ENCODE measurements around the gene UST.

Gene UST

DNA sequence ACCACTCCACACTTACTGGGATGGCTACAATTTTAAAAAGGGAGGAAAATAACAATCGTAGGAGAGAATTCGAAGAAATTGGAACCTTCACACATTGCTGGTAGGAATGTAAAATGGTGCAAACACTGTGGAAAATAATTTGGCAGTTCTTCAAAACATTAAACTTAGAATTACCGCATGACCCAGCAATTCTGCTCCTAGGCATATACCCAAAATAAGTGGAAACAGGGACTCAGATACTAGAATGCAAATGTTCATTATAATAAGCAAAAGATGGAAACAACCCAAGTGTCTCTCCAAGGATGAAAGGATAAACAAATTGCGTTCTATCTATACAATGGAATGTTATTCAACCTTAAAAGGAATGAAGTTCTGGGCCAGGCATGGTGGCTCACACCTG lies 325.2 kb downstream of the UST start:
- no peak for DNase-seq

DNA sequence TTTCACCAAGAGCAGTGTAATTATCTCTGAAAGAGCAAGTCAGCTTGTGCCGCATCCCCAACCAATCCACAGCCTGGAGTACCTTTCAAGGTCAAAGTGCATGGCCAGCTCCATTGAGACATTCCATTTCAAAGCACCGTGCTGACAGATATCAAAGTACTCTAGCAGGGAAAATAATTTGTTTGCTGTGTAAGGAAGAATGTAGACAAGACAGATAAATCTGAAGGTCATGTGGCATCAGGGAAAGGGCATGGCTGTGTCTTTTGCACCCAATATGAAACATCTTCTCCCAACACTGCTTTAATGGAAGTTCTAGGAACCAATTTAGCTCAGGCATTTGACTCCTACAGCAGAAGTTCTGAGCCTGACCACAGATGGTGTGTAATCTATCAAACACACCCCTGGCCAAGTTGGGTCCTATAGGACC lies 328.0 kb downstream of the UST start:
- no peak for DNase-seq

DNA sequence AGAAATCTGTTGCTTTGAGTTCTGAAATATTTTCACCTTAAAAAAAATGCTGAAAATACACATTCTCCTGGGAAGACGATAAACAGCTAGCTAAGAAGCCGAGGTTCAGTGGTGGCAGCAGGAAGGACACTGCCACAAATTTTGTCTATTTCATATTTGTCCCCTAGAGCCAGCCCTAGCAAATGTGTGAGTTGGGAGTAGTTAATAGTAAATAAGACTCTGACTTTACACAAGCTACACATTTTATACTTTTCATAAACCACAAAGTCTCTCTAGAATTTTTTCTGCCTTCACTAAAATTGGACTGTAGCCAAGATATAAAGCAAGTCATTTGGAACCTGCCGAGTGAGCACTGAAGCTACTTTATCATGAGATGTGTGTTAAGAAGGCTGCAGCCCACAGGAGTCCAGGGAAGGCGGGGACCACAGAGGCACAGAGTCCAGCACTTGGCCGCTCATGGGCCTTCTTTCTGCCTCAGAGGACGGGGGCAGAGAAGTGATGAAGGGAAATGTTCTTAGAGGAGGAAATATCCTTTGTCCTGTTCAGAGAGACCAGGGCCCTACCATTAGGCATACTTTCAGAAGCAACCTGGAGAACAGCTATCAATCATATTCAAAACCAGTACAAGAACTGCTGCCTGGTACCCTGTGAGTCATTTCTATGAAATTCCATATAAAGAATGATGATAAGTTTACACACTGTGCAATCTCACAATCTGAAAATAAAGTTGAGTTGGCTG lies 329.0 kb downstream of the UST start:
- no peak for DNase-seq

DNA sequence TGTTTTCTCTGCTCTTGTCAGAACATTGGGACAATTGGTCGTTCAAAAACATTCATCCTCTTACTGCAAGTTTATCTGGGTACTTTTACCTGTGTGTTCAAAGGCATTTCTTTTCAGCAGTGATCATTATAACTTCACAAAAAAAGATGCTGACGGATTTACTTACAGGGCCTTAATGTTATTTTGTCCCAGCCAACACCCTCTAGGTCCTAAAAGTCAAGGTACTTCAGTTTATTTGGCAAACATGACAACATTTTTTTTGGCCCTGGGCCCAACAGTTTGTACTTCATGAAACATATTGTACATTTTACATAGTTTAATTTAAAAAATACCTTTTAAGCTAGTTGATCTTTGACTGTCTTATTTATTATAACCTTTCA lies 329.5 kb downstream of the UST start:
- no peak for DNase-seq

DNA sequence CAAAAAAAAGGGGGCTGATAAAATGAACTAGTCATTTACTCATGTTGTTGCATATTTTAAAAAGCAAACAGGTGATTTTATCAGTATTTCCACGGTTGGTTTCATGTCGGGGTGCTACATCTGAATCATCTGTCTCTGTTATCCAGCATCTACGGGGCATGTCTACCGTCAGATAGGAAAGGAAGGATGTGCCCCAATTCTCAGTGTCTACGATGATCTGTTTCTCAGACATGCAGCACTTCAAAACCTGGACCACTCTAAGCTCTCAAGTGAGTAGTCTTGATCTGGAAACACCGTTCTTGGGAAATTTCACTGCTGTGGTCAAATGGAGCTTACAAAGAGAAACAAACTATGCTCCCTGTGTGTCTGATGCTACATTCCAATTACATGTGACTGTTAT lies 330.4 kb downstream of the UST start:
- peak in 1 of 2 donors; percentile 28 for DNase-seq

DNA sequence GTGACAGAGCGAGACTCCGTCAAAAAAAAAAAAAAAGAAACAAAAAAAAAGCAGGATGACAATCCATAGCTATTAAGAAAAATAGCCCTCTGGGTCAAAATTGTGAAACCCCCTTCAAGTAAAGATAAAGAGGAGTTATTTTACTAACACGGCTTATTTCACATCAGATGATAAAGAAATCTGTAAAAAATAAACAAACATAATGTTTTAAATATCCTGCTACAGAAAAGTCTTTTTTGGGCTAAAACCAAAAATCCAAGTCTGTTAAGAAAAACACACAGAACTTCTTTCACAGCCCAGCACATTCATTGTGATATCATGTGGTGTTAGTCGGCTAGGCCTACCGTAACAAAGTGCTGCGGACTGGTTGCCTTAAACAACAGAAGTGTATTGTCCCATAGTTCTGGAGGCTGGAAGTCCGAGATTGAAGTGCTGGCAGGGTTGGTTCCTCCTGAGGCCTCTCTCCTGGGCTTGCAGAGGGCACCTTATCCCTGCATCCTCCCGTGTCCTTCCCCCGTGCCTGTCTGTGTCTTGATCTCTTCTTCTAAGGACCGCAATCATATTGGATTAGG lies 331.5 kb downstream of the UST start:
- DNase-seq: no peak

DNA sequence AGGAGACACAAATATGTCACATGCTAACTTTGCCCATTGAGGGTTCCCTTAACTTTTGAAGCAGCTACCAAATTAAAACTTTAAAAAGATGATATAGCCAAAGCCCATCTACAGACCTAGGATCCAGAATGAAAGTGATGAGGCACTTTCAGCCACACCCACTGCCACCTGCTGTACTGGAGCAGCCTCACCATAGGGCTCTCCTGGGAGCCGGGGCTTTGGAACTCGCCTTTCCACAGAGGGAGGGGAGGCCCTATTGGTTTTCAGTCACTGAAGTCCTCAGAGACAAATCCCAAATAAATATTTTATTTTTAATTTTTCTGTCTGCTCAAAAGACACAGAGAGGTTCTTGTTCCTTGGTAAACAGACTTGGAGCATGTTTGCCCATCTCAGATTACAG lies 332.6 kb downstream of the UST start:
- DNase-seq: no peak

DNA sequence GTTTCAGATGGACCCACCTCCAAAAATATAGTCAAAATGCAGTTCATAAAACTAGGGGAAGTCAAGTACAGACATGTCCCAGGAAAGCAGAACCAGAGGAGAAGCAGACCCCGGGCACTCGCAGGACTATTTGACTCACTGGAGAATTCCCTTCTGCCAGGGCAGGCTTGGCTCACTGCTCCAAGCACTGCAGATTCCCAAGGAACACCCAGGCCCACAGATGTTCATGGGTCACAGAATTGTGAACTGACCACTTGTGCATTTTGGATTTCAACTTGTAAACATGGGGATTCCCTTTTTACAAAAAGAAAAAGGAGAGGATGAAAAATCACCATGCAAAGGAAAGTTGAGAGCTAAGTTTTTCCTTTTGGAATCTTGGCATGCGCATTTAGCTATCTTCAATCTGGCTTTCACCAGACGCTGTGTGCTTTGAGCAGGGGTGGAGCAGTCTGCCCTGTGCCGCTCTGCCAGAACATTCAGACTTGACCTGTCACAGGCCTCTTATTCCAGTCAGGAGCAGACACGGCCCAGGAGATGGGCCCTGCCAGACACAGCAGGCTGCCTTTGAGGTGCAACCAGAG lies 333.2 kb downstream of the UST start:
- peak; percentile 63 to 81 for DNase-seq

DNA sequence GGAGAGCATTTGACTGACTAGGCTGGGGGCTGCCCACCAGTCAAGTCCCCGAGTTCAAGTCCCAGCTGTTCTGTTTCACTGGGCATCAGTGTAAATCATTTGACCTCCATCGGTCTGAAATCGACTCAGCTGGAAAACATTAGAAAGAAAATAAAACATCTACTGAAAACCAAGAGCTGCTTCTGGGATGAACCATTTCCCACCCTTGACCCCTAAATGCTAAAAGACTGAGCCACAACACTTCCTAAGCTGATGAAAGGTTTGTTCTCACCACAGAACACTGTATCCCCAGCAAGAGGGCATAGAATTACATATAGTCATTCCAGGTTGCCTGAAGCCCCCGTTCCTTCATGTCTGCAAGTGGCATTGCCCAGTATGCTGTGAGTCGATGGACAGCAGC lies 333.7 kb downstream of the UST start:
- no peak for DNase-seq

DNA sequence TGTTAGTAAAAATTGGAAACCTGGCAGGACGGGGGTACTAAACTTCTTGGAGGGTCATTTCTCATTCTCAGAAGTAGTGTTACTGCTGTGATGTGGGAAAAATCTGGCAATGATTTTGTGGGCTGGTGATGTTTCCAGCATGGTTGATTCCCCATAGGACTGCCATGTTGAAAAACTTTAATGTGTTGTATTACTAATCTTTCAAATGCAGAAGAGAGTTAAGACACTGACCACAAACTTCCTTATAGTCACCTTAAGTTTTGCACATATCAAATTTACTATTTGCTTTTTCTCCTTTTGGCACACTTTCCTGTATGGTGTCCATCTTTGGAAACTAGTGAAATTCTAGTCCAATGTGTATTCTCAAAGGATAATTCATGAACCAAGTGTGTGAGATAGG lies 334.5 kb downstream of the UST start:
- DNase-seq: peak in 1 of 2 donors; percentile 36

DNA sequence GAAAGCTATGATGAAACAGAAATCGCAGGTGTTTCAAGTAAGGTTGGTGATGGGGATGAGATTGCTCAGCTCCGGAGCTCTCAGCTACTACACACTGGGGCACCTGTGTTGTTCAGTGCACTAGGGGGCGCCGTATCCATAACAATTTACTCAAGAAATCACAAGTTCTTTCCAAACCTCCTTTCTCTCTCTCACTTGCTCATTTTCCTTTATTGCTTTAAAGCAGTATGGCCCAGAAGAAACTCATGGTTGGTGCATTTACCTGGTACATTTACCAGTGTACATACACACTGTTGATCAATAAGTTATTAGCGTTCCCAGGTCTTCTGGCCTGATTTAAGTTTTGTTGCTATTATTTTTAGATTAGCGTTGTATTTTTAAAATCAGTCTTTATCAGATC lies 335.5 kb downstream of the UST start:
- peak; percentile 43 to 80 for DNase-seq

DNA sequence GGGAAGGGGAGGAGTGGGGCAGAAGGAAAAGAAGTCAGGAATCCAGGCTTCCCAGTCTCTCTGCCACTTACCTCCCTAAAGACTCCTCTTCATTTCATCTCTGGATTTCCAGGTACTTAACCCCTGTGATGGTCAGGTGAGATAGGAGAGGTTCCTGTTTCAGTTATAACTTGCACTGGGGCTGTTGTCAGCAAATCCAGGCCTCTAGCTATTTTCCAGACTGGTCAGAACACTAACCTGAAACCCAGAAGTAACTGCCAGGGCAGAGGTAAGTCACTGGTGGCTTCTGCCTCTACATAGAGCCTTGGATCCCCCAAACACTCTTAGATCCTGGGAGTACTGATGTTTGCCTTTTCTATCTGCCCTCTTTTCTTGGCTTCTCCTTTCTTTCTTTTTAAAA lies 337.2 kb downstream of the UST start:
- no peak for DNase-seq

DNA sequence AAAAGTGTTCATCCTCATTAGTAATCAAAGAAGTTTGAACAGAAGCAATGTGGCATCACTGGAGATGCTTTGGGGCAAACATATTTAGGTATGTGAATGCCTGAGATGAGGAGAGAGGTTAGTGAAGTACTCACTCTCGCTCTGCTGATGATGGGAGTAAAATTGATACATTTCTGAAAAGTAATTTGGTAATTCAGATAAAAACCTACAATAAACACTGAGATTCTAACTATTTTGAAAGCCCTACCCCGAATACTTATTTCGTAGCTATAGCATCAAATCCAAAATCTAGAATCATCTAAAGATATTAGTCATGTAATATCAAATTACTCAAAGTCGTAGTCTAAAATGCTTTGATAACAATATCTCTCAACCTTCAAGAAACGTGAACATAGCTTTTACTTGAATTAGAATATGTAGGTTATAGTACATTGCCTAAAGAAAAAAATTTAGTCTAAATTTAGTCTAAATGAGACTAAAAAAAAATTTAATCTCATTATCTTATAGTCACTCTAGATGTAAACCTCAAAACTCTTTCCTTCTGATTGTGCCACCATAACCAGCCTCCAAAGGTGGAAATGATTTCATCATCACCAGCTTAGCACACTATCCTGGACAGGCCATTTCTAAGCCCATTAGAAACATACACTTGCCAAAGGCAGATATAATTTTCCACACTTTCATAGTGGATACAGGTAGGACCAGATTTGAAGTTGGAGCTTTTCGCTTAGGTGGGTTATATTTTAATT lies 338.2 kb downstream of the UST start:
- DNase-seq: no peak

DNA sequence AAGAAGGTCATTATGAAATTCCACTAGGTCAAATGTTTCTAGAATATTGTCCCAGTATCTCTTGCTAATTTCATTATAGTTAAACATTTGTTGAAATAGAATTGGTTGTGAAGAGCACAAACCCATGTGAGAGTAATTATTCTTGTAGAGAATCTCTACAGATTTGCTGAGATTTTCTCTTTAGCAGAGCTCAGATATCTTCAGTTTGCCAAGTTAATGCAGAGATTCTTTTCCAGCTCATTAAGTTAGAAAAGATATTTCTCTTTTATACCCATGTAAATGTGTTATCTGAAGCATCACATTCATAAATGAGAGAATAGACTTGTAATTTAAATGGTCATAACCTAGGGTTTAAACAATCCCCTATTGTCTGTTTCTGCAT lies 338.7 kb downstream of the UST start:
- DNase-seq: no peak

DNA sequence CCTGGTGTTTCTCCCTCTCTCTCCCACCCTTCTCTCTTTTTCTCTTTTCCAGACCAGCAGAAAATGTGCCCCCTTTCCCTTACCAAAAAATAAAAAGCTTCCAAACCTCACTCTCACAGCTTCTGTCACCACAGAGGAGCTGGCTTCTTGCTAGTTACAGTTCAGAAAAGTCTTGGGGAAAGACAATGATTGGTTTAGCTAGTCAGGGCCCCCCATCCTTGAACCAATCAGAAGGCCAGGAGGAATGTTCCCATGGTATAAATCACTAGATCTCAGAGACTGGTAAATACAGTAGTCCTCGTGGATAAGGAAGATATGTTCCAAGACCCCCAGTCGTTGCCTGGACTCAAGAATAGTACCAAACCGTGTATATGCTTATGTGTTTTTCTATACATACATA lies 339.5 kb downstream of the UST start:
- no peak for DNase-seq

DNA sequence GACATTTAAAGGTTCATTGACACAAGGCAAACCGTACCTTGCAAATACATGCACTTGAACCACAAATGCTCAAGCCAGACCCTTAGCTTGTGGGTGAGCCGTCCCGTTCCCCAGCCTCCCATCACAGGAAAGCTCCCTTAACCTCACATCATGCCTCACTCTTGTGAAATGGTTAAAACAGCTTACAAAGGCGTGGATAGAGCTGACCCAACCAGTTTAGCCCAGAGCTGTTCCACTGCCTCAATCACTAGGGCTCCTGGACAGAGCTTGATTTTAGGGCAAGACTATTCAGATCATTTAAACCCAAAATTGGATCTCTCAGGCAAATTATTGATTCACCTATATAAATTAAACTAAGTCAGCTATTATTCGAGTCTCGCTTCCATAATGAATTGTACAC lies 341.1 kb downstream of the UST start:
- no peak for DNase-seq

DNA sequence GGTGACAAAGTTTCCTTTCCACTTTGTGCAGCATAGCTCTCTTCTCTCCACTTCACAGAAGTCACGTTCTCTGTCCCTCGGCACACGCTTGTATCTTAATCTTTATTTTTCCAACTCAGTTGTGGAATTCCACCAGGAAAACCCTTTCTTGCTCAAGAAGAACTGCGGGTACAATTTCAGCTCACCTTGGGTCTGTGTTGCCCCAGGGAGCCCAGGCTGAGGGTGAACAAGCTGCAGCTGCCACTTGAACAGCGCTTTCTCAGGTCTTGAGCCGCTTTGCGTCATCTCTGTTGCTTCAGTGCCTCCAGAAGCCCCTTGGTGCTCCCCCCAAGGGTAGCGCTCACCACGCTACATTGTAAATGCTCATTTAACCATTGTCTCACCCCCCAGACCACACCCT lies 341.5 kb downstream of the UST start:
- no peak for DNase-seq

DNA sequence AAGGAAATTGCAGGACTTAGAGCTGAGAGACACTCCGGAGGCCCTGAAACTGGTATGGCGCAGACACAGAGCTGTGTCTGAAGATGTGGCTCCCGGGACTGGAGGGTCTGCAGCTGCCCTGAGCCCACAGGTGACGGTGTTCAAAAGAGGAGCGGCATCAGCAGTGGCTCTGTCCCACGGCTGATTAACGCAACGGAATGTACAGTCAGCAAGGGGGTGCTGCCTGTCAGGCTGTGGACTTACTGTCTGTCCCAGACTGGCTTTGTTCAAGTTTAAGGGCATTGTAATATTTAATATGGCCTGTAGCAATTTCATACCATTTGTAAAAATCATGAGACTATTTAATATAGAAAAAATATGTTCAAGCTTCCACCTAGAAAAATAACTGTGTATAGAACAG lies 342.7 kb downstream of the UST start:
- DNase-seq: no peak

DNA sequence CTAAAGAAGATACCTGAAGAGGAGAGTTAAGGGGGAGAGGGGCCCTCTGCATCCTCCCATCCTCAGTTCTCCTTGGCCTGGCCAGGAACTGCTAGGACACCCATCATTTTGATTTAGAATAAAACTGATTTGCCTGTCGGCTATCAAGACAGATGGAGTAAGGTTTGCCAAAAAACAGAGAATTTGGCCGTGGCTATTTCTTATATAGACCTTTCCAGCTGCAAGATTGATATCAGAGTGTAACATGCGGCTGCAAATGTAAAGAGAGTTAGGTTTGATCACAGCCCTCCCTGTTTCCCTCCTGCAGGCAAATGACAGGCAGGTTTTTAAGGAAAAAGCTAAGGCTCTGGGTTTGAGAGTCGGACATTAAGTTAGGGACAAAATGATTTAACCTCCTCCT lies 344.1 kb downstream of the UST start:
- no peak for DNase-seq

DNA sequence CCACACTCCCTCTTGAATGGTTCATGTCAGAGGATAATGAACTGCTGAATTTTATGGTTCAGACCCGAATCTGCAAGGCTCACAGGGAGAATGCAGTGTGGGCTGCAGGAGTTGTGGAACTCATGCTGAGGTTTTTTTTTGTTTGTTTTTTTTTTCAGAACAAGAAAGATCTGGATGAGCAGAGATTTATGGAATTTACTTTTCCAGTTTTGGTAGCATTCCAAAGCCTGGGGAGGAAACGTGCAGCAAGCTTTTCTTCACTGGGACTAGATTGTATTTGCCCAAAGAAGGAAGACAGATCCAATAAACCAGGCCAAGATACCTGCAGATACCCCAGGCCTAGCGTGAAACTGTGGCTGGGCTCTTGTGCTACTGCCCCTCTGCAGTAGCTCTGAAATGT lies 346.8 kb downstream of the UST start:
- no peak for DNase-seq

DNA sequence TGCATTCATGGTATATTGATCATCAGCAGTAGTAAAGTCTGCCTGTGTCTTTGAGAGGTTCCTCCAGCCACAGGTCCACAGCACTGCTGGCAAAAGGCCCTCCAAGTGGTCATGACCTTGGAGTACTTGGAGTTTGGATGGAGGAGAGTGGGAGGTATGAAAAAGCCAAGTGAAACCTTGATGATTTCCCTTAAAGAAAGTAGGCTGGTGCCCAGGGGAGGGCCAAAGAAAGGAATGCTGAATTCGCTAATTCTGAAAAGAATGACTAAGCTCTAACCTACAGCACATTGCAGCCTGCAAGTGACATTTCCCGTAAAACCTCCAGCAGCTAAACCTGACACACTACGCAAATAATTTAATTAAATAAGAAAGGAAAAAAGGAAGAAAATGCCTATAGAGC lies 347.3 kb downstream of the UST start:
- peak in 1 of 2 donors; percentile 20 for DNase-seq

DNA sequence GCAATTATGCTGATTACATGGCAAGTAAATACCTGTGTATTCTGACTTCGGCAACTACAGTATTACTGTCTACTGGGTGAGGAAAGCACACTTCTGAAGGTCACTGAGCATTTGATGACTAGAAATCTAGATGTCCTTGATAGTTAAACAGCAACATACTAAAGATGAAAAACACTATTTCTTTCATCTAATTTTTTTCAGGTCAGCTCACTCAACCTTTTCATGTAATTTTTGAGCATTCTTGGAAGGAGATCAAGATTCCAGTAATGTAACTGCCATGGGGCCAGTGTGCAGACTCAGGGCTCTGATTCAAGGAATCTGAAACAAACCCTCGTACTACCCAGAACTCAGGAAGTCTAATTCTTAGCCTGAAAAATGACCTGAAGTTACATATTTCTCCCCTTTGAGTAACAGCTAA lies 348.1 kb downstream of the UST start:
- DNase-seq: no peak

DNA sequence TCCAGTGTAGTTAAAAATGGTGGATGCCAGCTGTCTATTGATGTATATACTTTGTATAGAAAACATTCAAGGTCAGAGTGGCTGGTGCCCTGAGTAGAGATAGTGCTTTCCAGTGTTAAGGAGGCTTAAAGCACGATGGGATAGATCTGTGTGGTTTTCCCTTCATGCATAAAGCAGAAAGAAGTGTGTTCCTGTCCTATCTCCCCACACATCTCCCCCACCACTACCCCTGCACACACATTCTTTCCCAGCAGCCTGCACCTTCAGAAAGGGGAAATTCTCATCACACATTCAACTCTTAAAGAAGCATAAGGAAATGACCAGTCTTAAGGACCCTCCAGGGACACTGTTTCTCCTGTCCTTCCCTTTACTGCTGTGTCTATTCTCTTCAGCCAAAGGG lies 349.0 kb downstream of the UST start:
- DNase-seq: no peak

DNA sequence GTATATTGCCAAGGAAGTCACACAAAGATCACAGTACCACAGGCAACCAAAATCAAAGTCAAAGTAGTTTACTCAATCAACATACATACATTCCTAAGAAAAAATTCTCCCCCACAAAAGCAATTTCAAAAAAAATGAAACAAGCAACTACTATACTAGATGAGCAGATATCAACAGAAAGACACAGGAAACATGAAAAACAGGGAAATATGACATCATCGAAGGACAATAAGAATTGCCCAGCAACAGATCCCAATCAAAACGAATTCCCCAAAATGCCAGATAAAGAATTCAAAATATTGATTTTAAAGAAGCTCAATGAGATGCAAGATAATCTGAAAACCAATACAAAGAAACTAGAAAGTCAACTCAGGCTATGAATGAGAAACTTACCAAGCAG lies 351.0 kb downstream of the UST start:
- DNase-seq: no peak

Measured in inflammatory macrophage treated with lipopolysaccharide for 1 hour (primary cell).